GM12878 (cell line): ENCODE measurements around the gene LSM7. TPM values are rescaled to one million over a fixed set of nuclear protein-coding genes. Genes with fewer than 3 reads are reported as not detected.

Experiments used
- BCL11A ChIP-seq: IDR thresholded peaks from 2 replicates; pipeline ENCODE4 v1.6.1; 2011; ENCODE audit warnings: low read depth, low read length
- CTCF ChIP-seq, 3 experiments: IDR thresholded peaks in 2 of 3; conservative IDR thresholded peaks in 1 of 3; 2 replicates each; pipeline ENCODE4 v1.5.1; 2011; ENCODE audit warnings: low read depth in 3 of 3, low read length in 3 of 3, mild to moderate bottlenecking in 3 of 3, control low read depth in 2 of 3, moderate library complexity in 2 of 3, inconsistent platforms in 1 of 3, mixed read lengths in 1 of 3; ENCODE audit not compliant: control insufficient read depth in 2 of 3, insufficient read depth in 1 of 3; ENCODE audit errors: extremely low read depth in 1 of 3
- DPF2 ChIP-seq: fragments of 450-650 bp; IDR thresholded peaks from 2 replicates; pipeline ENCODE4 v1.6.1; 2017; ENCODE audit warnings: mild to moderate bottlenecking
- EZH2 ChIP-seq: IDR thresholded peaks from 2 replicates; pipeline ENCODE4 v1.6.1; 2012; ENCODE audit warnings: low read depth, mild to moderate bottlenecking, control low read depth, inconsistent platforms, low read length, borderline replicate concordance; ENCODE audit not compliant: control insufficient read depth
- HDAC6 ChIP-seq: fragments of 200-600 bp; sonication (generic); IDR thresholded peaks from one replicate; pipeline ENCODE4 v1.8.0; 2017; ENCODE audit warnings: antibody characterized with exemption; ENCODE audit not compliant: unreplicated experiment
- IKZF2 ChIP-seq, 2 experiments: fragments of 450-650 bp; IDR thresholded peaks; 2 replicates each; pipeline ENCODE4 v1.6.1; 2017; ENCODE audit warnings: mild to moderate bottlenecking in 2 of 2, moderate library complexity in 2 of 2
- NBN ChIP-seq: fragments of 450-650 bp; IDR thresholded peaks from 2 replicates; pipeline ENCODE4 v1.6.1; 2016
- NKRF ChIP-seq: fragments of 450-650 bp; conservative IDR thresholded peaks from 2 replicates; pipeline ENCODE4 v1.6.1; 2017; ENCODE audit warnings: mild to moderate bottlenecking, moderate library complexity
- PKNOX1 ChIP-seq: fragments of 450-650 bp; IDR thresholded peaks from 2 replicates; pipeline ENCODE4 v1.6.1; 2016; ENCODE audit warnings: mild to moderate bottlenecking
- POLR2A ChIP-seq: IDR thresholded peaks from 2 replicates; pipeline ENCODE4 v1.6.1; 2011; ENCODE audit warnings: low read depth, mild to moderate bottlenecking, low read length
- RUNX3 ChIP-seq: IDR thresholded peaks from 2 replicates; pipeline ENCODE4 v1.6.1; 2012; ENCODE audit warnings: low read length, inconsistent platforms
- TCF7 ChIP-seq: IDR thresholded peaks from 2 replicates; pipeline ENCODE4 v1.6.1; 2014; ENCODE audit warnings: antibody characterized with exemption, borderline replicate concordance
- YY1 ChIP-seq: IDR thresholded peaks from 2 replicates; pipeline ENCODE4 v1.6.1; 2011; ENCODE audit warnings: low read depth, mild to moderate bottlenecking, low read length
- ZNF687 ChIP-seq: fragments of 450-650 bp; IDR thresholded peaks from 2 replicates; pipeline ENCODE4 v1.6.1; 2017; ENCODE audit warnings: mild to moderate bottlenecking, moderate library complexity
- polyA plus RNA-seq, 11 experiments: library from polyadenylated mRNA; depleted of rRNA in 4 of 11; unstranded in 6 of 11; stranded (reverse) in 5 of 11; fragments of >200 nt; fragmentation: Nextera tagmentation in 4 of 11; fragmentation: Illumina TruSeq in 1 of 11; extraction: Ambion mirVana in 4 of 11; extraction: Trizol in 1 of 11; gene quantifications; 1 replicate in 1 of 11; 2 replicates in 10 of 11; pipeline versions ENCODE4 v1.2.1 to v1.2.3, GENCODE V29; 2011 to 2016; ENCODE audit warnings: inconsistent platforms in 2 of 11, missing spikeins in 2 of 11, low read depth in 1 of 11
- total RNA-seq, 4 experiments: library from RNA; depleted of rRNA in 3 of 4; stranded (reverse); fragments of >200 nt in 3 of 4; fragmentation: Illumina TruSeq in 1 of 4; extraction: Trizol in 1 of 4; gene quantifications; 2 replicates each; pipeline versions ENCODE4 v1.2.1 to v1.2.3, GENCODE V29; 2013 to 2021

Gene LSM7
- total and polyA plus RNA-seq, 10 of the 15 experiments (the other 5 are each of a cell fraction or from before 2014, with no cell fraction given) = 24.4 to 424 (median 217) TPM

GRCh38 chr19:2332341-2333026 lies 4.1 kb upstream of the LSM7 start (continued):
- TF ChIP-seq NKRF (0 out of 2 replicates have a peak, but pooled peaks have one; percentile 28), NBN (0 out of 2 replicates have a peak, but pooled peaks have one; percentile 24), BCL11A (no peak), YY1 (peak; percentile 64; the same call in 1 of the 2 replicates), IKZF2 (IDR thresholded peaks at IDR 0.05) (peak; percentile 23 to 49; a peak in 1 of 4 replicates), POLR2A (0 out of 2 replicates have a peak, but pooled peaks have one; percentile 48), RUNX3 (peak; percentile 30; the same call in 1 of the 2 replicates), DPF2 (0 out of 2 replicates have a peak, but pooled peaks have one; percentile 30), CTCF (IDR thresholded peaks at IDR 0.05 in 2 of 3, conservative IDR thresholded peaks at IDR 0.05 in 1 of 3; ENCODE audit: control insufficient read depth in 2 of 3, extremely low read depth in 1 of 3, insufficient read depth in 1 of 3, low read depth in 3 of 3, low read length in 3 of 3) (no peak), HDAC6 (no peak), ZNF687 (peak; percentile 89), EZH2 (no peak), PKNOX1 (peak; percentile 65), TCF7 (no peak)
- TF ChIP-seq, all 136 proteins: peak for 23
